H9 (cell line): ENCODE data around the gene METTL22. TPM values are rescaled to one million over a fixed set of nuclear protein-coding genes. Genes with fewer than 3 reads are reported as not detected.

Source experiments
- DNase-seq: peaks from one replicate; pipeline ENCODE4 v3.0.0-alpha.2; 2017
- H2AFZ ChIP-seq: one replicate; pipeline ENCODE4 v1.6.1; 2013; ENCODE audit warnings: mild to moderate bottlenecking, low read length, control low read depth, moderate library complexity
- H2AK5ac ChIP-seq: 2 replicates; pipeline ENCODE4 v1.6.1; 2013; ENCODE audit warnings: low read length, control low read depth, mixed read lengths; ENCODE audit not compliant: insufficient read length
- H2BK120ac ChIP-seq: one replicate; pipeline ENCODE4 v1.6.1; 2013; ENCODE audit warnings: low read depth, mild to moderate bottlenecking, low read length, control low read depth, inconsistent platforms; ENCODE audit not compliant: poor library complexity, severe bottlenecking
- H2BK12ac ChIP-seq: 2 replicates; pipeline ENCODE4 v1.6.1; 2013; ENCODE audit warnings: low read length, control low read depth, mixed read lengths, low read depth; ENCODE audit not compliant: insufficient read length
- H2BK15ac ChIP-seq: 2 replicates; pipeline ENCODE4 v1.6.1; 2013; ENCODE audit warnings: low read depth, low read length, control low read depth
- H2BK20ac ChIP-seq: one replicate; pipeline ENCODE4 v1.6.1; 2013; ENCODE audit warnings: low read depth, mild to moderate bottlenecking, low read length, control low read depth, inconsistent platforms; ENCODE audit not compliant: poor library complexity, severe bottlenecking
- H2BK5ac ChIP-seq: 2 replicates; pipeline ENCODE4 v1.6.1; 2013; ENCODE audit warnings: low read length, control low read depth, mixed read lengths; ENCODE audit not compliant: insufficient read length
- H3K14ac ChIP-seq: 2 replicates; pipeline ENCODE4 v1.6.1; 2013; ENCODE audit warnings: low read length, control low read depth; ENCODE audit not compliant: insufficient read depth
- H3K18ac ChIP-seq: 2 replicates; pipeline ENCODE4 v1.6.1; 2013; ENCODE audit warnings: low read depth, mild to moderate bottlenecking, mixed read lengths, low read length, control low read depth; ENCODE audit not compliant: insufficient read length
- H3K23ac ChIP-seq: 2 replicates; pipeline ENCODE4 v1.6.1; 2013; ENCODE audit warnings: low read length, control low read depth, mixed read lengths, low read depth; ENCODE audit not compliant: insufficient read length
- H3K23me2 ChIP-seq: 2 replicates; pipeline ENCODE4 v1.6.1; 2013; ENCODE audit warnings: low read depth, mild to moderate bottlenecking, mixed read lengths, low read length, control low read depth; ENCODE audit not compliant: insufficient read length, poor library complexity, severe bottlenecking
- H3K27ac ChIP-seq: 2 replicates; pipeline ENCODE4 v1.5.1; 2013; ENCODE audit warnings: low read length, control low read depth, mixed read lengths, low read depth; ENCODE audit not compliant: insufficient read length
- H3K27me3 ChIP-seq: 2 replicates; pipeline ENCODE4 v1.6.1; 2013; ENCODE audit warnings: low read length, control low read depth, inconsistent platforms; ENCODE audit not compliant: insufficient read depth
- H3K4ac ChIP-seq: 2 replicates; pipeline ENCODE4 v1.6.1; 2013; ENCODE audit warnings: low read depth, mild to moderate bottlenecking, control low read depth, inconsistent platforms, low read length, moderate library complexity
- H3K4me1 ChIP-seq: 2 replicates; pipeline ENCODE4 v1.6.1; 2013; ENCODE audit warnings: low read length, control low read depth, inconsistent platforms; ENCODE audit not compliant: insufficient read depth
- H3K4me2 ChIP-seq: 2 replicates; pipeline ENCODE4 v1.6.1; 2013; ENCODE audit warnings: low read length, control low read depth, mixed read lengths; ENCODE audit not compliant: insufficient read length, insufficient read depth
- H3K56ac ChIP-seq: 2 replicates; pipeline ENCODE4 v1.6.1; 2013; ENCODE audit warnings: low read depth, mild to moderate bottlenecking, mixed read lengths, low read length, control low read depth; ENCODE audit not compliant: insufficient read length
- H3K79me1 ChIP-seq: 2 replicates; pipeline ENCODE4 v1.6.1; 2013; ENCODE audit warnings: low read depth, mild to moderate bottlenecking, moderate library complexity, low read length, control low read depth, inconsistent platforms; ENCODE audit not compliant: insufficient read depth, poor library complexity, severe bottlenecking
- H3K79me2 ChIP-seq: 2 replicates; pipeline ENCODE4 v1.6.1; 2013; ENCODE audit warnings: low read length, control low read depth, inconsistent platforms; ENCODE audit not compliant: insufficient read depth
- H3K9ac ChIP-seq: 2 replicates; pipeline ENCODE4 v1.6.1; 2013; ENCODE audit warnings: low read length, control low read depth, mixed read lengths; ENCODE audit not compliant: insufficient read length; ENCODE audit errors: extremely low read depth
- H3K9me3 ChIP-seq: one replicate; pipeline ENCODE4 v1.6.1; 2013; ENCODE audit warnings: low read depth, low read length, inconsistent platforms; ENCODE audit not compliant: control insufficient read depth
- H3T11ph ChIP-seq: one replicate; pipeline ENCODE4 v1.6.1; 2013; ENCODE audit warnings: mild to moderate bottlenecking, low read length, control low read depth, inconsistent platforms
- H4K20me1 ChIP-seq: one replicate; pipeline ENCODE4 v1.6.1; 2013; ENCODE audit not compliant: control insufficient read depth, insufficient read length, insufficient read depth
- H4K5ac ChIP-seq: 2 replicates; pipeline ENCODE4 v1.6.1; 2013; ENCODE audit warnings: low read depth, mild to moderate bottlenecking, mixed read lengths, low read length, control low read depth; ENCODE audit not compliant: insufficient read length
- H4K8ac ChIP-seq: replicated peaks from 2 replicates; pipeline ENCODE4 v1.6.1; 2013; ENCODE audit warnings: low read length, control low read depth, mixed read lengths, low read depth; ENCODE audit not compliant: insufficient read length
- H4K91ac ChIP-seq: 2 replicates; pipeline ENCODE4 v1.6.1; 2013; ENCODE audit warnings: low read depth, mild to moderate bottlenecking, moderate library complexity, mixed read lengths, low read length, control low read depth; ENCODE audit not compliant: insufficient read length
- H3K27ac Mint-ChIP-seq, 3 experiments: 2 replicates in 2 of 3; 3 replicates in 1 of 3; pipeline ENCODE4 v1.8.0; 2020 to 2021; ENCODE audit warnings: mixed read lengths in 3 of 3, mild to moderate bottlenecking in 1 of 3, moderate library complexity in 1 of 3
- H3K27me3 Mint-ChIP-seq: 2 replicates; pipeline ENCODE4 v1.8.0; 2021; ENCODE audit warnings: low read depth, mild to moderate bottlenecking, moderate library complexity, mixed read lengths
- H3K36me3 Mint-ChIP-seq, 3 experiments: 2 replicates in 2 of 3; 3 replicates in 1 of 3; pipeline ENCODE4 v1.8.0; 2020 to 2021; ENCODE audit warnings: low read depth in 3 of 3, mixed read lengths in 3 of 3; ENCODE audit not compliant: insufficient read depth in 1 of 3
- H3K4me1 Mint-ChIP-seq, 2 experiments: 2 replicates each; pipeline ENCODE4 v1.8.0; 2020; ENCODE audit warnings: mixed read lengths in 2 of 2
- H3K4me3 Mint-ChIP-seq, 2 experiments: 2 replicates in 1 of 2; 3 replicates in 1 of 2; pipeline ENCODE4 v1.8.0; 2020 to 2021; ENCODE audit warnings: mild to moderate bottlenecking in 2 of 2, mixed read lengths in 2 of 2, moderate library complexity in 1 of 2
- H3K9me3 Mint-ChIP-seq, 2 experiments: 2 replicates in 1 of 2; 3 replicates in 1 of 2; pipeline ENCODE4 v1.8.0; 2020; ENCODE audit warnings: mild to moderate bottlenecking in 2 of 2, mixed read lengths in 2 of 2, moderate library complexity in 1 of 2
- WGBS: extraction: QIAGEN DNeasy Blood & Tissue Kit; methylation state at CpG from one replicate; pipeline ENCODE4 v1.1.7; 2013; ENCODE audit warnings: missing lambda C conversion rate, low lambda C conversion rate, mixed read lengths; ENCODE audit not compliant: insufficient read length; ENCODE audit errors: extremely low coverage; 5-methylcytosine and 5-hydroxymethylcytosine counted together
- total RNA-seq: library from RNA; stranded (reverse); gene quantifications from 2 replicates; pipeline ENCODE4 v1.2.1, GENCODE V29; 2021
- TF ChIP-seq, protein P1 (sequence below): fragments of 200-600 bp; sonication (generic); conservative IDR thresholded peaks from 3 replicates; pipeline ENCODE4 v1.8.0; 2021; ENCODE audit warnings: antibody characterized with exemption, mild to moderate bottlenecking

METTL22 gene
- total RNA-seq, 1 experiment from 2014 or later, result 51.9 TPM

DNA sequence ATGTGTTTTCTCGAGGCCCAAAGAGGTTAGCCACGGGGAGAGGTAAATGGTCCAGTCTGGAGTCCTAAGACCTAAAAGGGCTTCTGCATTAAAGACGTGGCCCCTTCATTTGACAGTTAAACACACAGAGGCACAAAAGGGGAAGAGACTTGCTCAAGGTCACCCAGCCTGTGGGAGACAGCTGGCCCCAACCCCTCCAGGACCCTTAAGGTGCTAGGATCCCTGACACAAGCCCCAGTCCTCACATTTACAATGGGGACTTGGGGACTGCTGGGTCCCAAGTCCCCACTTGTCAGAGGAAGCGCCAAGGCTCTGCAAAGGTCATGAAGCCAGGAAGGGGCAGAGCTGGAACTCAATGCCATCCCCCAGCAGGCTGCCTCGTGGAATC is 54.7 kb downstream of the METTL22 start:
- no peak overlapping the region for H3T11ph ChIP-seq
- Mint-ChIP-seq H3K9me3 (peaks cover 4 to 7% of the 10 kb centered on the region in 2 experiments), H3K36me3 (peaks cover 0 to 8% (median 2%) of the 10 kb centered on the region in 3 experiments; a peak in 4 of 7 replicates), H3K27me3 (peaks cover 34% of the 10 kb centered on the region), H3K4me1 (peaks cover 11 to 12% of the 10 kb centered on the region in 2 experiments), H3K4me3 (peak overlapping the region in 1 of 2 experiments; percentile 71; a peak in 2 of 5 replicates), H3K27ac (no peak overlapping the region)
- H3K4ac ChIP-seq, result no peak overlapping the region
- no peak overlapping the region for H2BK15ac ChIP-seq
- no peak overlapping the region for H3K18ac ChIP-seq
- peaks cover 5% of the 10 kb centered on the region for H3K23me2 ChIP-seq
- no peak overlapping the region for H2AK5ac ChIP-seq
- no peaks in the 10 kb centered on the region for H3K79me1 ChIP-seq
- no peaks in the 10 kb centered on the region for H4K20me1 ChIP-seq
- H3K27ac ChIP-seq, result no peak overlapping the region
- no CpG with 5 or more reads among the region's 5 CpGs for WGBS
- TF ChIP-seq, protein P1, sequence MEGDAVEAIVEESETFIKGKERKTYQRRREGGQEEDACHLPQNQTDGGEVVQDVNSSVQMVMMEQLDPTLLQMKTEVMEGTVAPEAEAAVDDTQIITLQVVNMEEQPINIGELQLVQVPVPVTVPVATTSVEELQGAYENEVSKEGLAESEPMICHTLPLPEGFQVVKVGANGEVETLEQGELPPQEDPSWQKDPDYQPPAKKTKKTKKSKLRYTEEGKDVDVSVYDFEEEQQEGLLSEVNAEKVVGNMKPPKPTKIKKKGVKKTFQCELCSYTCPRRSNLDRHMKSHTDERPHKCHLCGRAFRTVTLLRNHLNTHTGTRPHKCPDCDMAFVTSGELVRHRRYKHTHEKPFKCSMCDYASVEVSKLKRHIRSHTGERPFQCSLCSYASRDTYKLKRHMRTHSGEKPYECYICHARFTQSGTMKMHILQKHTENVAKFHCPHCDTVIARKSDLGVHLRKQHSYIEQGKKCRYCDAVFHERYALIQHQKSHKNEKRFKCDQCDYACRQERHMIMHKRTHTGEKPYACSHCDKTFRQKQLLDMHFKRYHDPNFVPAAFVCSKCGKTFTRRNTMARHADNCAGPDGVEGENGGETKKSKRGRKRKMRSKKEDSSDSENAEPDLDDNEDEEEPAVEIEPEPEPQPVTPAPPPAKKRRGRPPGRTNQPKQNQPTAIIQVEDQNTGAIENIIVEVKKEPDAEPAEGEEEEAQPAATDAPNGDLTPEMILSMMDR, result no peak
- H3K4me1 ChIP-seq, result no peaks in the 10 kb centered on the region
- H2AFZ ChIP-seq, result no peak overlapping the region
- no peak overlapping the region for H3K14ac ChIP-seq
- no peak overlapping the region for H3K23ac ChIP-seq
- H2BK12ac ChIP-seq, result no peak overlapping the region
- no peaks in the 10 kb centered on the region for H3K9me3 ChIP-seq
- no peak for DNase-seq
- H2BK5ac ChIP-seq, result no peak overlapping the region
- H4K91ac ChIP-seq, result no peak overlapping the region
- H3K9ac ChIP-seq, result no peak overlapping the region
- no peak overlapping the region for H2BK20ac ChIP-seq
- H3K27me3 ChIP-seq, result no peaks in the 10 kb centered on the region; the same call in 1 of the 2 replicates
- H4K5ac ChIP-seq, result no peak overlapping the region
- no peak overlapping the region for H3K56ac ChIP-seq
- no peaks in the 10 kb centered on the region for H3K79me2 ChIP-seq
- H3K4me2 ChIP-seq, result no peak overlapping the region
- no peak overlapping the region for H4K8ac ChIP-seq
- H2BK120ac ChIP-seq, result no peak overlapping the region
